ENCODE data around the gene TCF7L1. TPM values are rescaled to one million over a fixed set of nuclear protein-coding genes. Genes with fewer than 3 reads are reported as not detected.

TCF7L1 gene
- total RNA-seq, 1 donor from 2014 or later, result 3.5 TPM

DNA sequence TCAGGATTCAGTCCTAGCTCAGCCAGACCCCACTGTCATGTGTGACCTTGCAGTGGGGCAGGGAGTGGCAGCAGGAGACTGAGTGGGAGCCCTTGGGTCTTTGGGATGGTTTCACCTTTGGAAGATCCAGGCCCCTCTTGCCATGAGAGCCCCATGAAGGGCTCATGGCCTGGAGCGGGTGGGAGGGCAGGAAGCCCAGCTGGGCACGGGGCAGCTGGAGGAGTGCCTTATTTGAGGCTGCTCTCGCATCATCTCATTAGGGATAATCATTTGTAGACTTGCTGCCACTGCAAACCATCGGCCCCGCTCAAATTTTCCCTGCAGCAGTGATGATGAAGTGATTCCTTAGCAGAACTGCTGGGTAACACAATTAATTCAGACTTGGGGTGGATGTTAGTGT is 120.7 kb downstream of the TCF7L1 start:
- no peak for DNase-seq (ENCODE audit: low read depth, low spot score)

DNA sequence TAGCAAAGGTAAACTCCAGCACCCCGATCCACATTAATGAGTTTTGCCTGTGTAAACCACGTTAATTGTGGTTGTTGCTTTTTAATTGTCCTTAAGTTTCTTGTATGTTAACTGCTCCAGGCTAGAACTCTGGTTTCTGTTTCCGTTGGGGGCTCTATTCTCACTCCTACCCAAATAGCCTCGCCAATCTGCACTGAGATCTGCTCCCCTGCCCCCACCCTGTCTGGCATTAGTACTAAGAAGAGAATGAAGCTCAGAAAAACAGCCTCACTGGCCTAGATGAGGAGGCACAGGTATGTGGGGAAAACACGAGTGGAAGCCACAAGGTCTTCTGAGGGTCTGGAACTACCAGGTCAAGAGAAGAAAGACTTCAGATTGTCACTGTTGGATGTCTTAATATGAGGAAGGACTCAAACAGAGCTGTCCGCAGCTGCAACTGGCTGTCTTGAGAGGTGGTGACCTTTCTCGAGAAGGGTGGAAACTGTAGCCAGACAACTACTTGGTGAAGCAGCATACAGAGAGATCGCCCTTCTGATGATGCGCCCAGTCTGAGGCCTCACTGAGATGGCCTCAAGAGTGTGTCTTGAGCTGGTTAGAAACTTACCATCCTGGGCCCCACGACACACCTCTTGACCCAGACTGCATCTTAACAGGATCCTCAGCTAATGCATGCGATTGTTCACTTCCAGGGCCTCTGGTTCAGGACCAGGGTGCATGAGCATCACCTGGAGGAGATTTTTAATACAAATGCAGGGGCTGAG is 121.5 kb downstream of the TCF7L1 start:
- DNase-seq (ENCODE audit: low read depth, low spot score), result no peak

DNA sequence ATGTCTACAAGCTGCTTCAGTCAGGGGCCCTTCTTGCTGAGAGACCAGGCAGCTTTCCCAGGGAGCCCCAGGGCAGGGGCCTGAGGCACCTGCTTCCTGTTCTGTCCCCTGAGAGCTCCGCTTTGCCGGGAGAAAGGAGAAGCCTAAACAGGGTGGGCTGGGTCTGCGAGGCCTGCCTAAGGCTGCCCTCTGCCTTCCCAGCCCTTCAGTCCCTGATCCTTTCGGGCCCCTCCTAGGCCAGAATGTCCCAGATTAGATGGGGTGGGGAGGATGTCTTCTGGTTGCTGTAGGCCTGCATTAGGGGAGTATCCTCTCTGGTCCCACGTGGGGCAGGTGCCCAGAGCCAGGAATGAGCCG is 122.2 kb downstream of the TCF7L1 start:
- DNase-seq (ENCODE audit: low read depth, low spot score), result no peak

DNA sequence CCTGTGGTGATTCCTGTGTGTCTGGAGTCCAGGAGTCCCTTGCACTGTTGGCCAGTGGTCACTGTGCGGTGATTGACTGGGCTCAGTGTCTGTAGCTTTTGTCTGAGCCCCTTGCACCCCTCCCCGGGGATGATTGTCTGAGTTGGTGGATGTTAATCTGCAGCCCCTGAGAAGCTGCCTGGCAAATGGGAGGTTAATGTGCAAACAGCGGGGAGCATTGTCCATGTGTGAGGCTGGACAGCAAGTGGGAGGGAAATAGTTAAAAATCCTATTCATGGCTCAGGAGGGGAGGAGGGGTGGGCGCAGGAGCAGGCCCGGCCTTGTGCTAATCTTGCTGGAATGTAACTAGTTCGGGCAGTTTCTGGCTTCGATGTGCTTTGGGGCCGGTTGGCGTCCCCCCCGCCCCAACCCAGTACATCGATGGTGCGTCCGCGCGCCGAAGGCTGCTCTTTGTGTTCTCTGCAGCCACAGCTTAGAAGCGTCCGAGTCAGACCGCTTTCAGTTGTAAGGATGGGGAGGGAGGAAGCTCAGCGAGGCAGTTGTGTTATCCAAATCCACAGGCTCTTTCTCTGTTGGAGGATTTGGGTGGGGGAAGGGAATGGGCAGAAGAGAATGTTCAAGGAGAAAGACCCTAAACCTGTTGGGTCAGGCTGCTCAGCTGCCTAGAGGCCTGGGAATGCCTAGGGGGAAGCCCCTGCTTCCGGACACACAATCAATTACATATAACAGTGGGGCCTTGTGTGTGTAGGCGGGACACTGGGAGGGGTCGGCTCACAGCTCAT is 122.8 kb downstream of the TCF7L1 start:
- no peak for DNase-seq (ENCODE audit: low read depth, low spot score)

- DNase-seq (ENCODE audit: low read depth, low spot score), result no peak
Measured at GRCh38 chr2:85257359-85257969, 124.3 kb downstream of the TCF7L1 start.

DNA sequence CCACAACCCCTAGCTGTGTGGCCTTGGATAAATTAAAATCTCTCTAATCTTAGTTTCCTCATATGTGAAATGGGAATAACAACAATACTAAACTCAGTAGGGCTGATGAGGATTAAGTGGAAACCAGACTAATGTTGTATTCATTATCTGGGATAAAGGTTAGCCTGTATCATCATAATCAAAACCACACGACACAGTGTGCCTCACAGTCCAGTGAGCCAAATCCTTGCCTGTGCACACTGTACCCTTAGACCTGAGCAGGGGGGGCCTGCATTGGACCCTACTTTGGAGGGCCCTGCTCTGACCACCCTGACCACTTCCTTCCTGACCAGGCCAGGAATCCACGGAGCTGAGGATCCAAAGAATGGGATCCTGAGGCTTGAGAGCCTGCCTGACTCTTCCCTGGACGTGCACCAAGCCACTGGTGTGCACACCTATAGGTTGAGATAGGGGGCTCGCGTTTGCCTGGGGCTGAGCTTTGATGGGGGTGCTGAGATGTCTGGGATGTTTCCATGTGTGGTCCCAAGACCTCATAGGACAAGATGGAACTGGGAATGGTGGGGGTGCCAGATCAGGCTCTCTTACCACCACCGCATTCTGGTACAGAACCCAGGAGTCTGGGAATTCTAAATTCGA is 124.9 kb downstream of the TCF7L1 start:
- no peak for DNase-seq (ENCODE audit: low read depth, low spot score)

DNA sequence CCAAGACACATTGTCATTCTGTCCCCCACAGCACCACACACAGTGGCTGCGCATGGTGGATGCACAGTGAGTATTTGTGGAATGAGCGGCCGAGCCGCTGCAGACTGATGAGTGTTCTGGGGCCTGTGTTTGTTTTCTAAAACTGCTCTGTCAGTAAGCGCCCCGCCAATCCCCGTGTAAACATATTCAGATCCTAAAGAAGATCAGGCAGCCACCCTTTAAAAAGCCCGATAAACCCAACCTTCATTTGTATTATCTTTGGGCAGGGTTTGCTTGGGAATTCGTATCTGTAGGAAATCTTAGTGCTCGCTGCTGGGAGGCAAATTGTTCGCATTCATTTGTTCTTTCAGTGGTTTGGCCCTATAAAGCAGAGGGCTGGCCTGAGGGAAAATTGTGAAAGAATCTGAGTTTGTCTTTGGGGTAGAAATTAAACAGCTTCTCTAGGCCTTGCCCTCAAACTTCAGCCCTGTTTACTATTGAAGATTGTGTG is 126.0 kb downstream of the TCF7L1 start:
- DNase-seq (ENCODE audit: low read depth, low spot score), result no peak

DNA sequence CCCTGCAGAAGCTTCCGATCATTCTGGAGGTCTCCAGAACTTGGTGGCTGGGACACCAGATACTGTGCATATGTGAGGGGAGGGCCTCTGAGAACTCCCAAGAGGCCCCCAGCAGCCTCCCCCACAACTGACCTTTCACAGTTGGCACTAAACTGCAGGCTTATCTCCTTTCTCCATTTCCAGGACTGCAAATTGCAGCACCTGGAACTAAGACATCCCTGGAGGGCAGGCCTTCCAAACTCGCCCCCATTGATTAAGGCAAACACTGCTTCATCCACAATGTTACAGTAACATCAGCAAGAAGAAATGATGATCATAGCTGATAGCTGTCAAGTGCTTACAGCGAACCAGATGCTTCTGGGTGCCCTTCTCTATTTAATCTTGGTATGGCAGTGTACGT is 126.7 kb downstream of the TCF7L1 start:
- no peak for DNase-seq (ENCODE audit: low read depth, low spot score)

GRCh38 chr2:85263591-85263990 is 130.4 kb downstream of the TCF7L1 start:
- no peak for DNase-seq (ENCODE audit: low read depth, low spot score)

DNA sequence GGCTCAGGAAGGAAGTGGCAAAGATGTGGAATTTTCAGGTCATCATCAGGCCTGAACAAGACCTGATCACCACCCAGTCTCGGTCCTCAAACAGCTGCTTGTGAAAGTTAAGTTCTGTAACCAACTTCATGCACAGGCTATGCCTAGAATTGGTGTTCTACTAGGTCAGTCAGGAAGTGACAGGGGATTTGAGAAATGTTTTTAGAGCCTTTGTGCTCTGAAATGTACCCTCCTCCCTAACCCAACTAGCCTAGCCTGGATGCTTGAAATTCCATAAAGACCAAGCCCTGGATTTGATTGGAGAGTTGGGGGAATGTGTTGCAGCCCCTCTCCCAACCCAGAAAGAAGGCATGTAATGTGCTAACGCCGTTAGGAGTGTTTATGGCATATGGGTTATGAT is 131.3 kb downstream of the TCF7L1 start:
- peak; percentile 58 for DNase-seq (ENCODE audit: low read depth, low spot score)

GRCh38 chr2:85265304-85265703 is 132.1 kb downstream of the TCF7L1 start:
- DNase-seq (ENCODE audit: low read depth, low spot score), result no peak

GRCh38 chr2:85266146-85267041 is 133.2 kb downstream of the TCF7L1 start:
- no peak for DNase-seq (ENCODE audit: low read depth, low spot score)

- DNase-seq (ENCODE audit: low read depth, low spot score), result peak; percentile 66
Measured at GRCh38 chr2:85269959-85270358, 136.8 kb downstream of the TCF7L1 start.

- no peak for DNase-seq (ENCODE audit: low read depth, low spot score)
Measured at GRCh38 chr2:85272357-85272756, 139.2 kb downstream of the TCF7L1 start.

- no peak for DNase-seq (ENCODE audit: low read depth, low spot score)
Measured at GRCh38 chr2:85273738-85274731, 140.8 kb downstream of the TCF7L1 start.

- no peak for DNase-seq (ENCODE audit: low read depth, low spot score)
Measured at GRCh38 chr2:85275984-85276540, 142.9 kb downstream of the TCF7L1 start.

DNA sequence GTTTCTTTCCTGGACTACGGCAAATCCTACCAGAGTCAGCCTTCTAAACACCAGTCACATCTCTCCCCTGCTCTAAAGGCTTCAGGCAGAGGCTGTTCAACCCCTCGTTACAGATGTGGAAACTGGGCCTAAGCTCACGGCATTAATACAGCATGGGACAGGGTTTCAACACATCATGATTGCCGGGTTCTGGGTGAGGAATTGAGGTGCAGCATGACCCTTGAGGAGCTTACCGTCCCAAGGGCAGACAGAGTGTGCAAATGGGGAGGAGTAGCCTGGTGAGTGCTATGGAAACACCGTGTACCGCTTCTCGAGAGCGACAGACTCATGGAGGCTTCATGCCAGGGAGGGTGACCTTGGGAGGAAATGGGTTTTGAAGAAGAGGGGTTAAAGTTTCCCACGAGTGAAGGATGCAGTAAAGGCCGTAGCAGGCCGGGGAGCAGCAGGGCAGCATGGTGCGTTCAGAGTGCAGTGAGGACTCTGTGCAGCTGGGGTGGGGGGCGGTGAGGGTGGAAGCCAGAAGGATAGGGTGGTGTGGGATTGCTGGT is 143.5 kb downstream of the TCF7L1 start:
- DNase-seq (ENCODE audit: low read depth, low spot score), result no peak

DNA sequence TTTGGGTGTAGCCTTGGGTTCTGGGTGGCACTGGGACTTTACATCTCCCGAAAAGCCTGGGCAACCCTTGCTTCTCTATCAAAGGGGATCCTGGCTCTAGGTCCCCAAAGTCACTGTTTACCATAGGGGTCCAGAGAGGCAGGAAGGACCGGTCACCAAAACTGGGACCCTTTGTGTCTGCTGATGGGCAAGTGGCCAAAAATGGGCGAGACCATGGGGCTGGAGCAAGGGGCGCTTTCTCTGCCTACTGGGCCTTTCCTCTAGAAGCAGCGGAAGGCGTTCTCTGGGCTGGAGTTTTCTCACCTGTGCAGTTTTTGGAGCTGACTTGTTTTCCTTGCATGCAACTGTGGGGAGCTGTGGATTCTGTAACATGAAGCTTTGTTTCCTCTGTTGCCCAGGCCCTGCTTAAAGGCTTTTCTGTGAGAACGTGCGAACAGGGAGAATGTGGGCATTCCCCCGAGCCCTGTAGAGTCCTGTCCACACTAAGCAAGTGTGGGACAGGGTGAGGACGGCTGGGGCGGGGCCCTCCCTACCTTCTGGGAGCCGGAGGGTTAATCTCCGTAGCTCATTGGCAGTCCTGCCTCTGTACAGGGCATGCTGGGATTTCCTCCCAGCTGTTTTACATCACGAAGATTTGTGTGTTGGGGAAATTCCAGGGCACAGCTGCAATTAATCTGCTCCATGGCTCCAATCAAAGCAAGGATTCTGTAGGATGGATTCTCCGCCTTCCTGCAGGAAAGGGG is 144.4 kb downstream of the TCF7L1 start:
- DNase-seq (ENCODE audit: low read depth, low spot score), result no peak

Data from pulmonary artery endothelial cell (primary cell).